Measurements from ENCODE around the gene NID2.

DNA sequence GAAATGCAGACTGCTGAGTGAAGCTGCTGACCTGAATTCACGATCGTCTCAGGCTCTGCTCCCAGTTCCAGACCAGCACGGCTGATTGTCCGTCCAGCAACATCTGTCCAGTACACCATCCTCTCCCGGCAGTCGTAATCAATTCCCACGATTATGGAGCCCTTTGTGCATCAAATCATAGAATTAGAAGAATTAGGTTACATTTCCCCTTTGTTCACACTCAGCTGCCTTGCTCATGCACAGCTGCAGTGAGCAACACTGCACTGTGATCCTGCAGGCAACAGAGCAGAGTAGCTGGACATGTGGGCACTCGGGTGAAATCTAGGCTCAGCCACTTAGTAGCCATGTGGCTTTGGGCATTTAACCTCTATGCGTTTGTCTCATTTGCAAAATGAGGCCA is 57.3 kb downstream of the NID2 start:
- TF ChIP-seq, protein P1, sequence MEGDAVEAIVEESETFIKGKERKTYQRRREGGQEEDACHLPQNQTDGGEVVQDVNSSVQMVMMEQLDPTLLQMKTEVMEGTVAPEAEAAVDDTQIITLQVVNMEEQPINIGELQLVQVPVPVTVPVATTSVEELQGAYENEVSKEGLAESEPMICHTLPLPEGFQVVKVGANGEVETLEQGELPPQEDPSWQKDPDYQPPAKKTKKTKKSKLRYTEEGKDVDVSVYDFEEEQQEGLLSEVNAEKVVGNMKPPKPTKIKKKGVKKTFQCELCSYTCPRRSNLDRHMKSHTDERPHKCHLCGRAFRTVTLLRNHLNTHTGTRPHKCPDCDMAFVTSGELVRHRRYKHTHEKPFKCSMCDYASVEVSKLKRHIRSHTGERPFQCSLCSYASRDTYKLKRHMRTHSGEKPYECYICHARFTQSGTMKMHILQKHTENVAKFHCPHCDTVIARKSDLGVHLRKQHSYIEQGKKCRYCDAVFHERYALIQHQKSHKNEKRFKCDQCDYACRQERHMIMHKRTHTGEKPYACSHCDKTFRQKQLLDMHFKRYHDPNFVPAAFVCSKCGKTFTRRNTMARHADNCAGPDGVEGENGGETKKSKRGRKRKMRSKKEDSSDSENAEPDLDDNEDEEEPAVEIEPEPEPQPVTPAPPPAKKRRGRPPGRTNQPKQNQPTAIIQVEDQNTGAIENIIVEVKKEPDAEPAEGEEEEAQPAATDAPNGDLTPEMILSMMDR (IDR thresholded peaks at IDR 0.05; ENCODE audit: low read depth, low read length): no peak
- TF ChIP-seq EZH2phosphoT487 (IDR thresholded peaks at IDR 0.05; ENCODE audit: low read depth): no peak
